Fibroblast of peridontal ligament (primary cell): Measurements from ENCODE around the gene CDC25A.

Experiments
- DNase-seq: peaks from one replicate; pipeline ENCODE4 v3.0.0-alpha.2; 2010; ENCODE audit errors: extremely low read depth

Gene CDC25A

DNA sequence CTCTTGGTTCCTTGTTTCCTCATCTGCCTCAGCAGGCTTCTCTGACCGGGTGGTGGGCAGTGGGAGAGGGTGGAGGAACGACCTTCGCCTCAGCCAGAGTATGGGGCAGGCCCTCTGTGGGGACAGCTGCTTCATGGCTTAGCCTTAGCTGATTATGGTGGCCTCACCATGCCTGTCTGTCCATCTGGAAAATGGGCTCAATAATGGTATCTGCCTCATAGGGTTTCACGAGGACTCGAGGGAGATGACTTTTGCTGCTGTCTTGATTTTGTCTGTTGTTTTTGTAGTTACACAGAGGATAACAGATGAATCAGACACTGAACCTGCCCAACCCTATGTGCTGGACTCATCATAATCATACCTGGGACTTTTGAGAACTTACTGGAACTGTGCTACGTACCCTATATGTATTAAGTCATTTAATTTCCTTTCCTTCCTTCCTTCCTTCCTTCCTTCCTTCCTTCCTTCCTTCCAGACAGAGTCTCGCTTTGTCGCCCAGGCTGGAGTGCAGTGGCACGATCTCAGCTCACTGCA is 46.5 kb downstream of the CDC25A start:
- no peak for DNase-seq

DNA sequence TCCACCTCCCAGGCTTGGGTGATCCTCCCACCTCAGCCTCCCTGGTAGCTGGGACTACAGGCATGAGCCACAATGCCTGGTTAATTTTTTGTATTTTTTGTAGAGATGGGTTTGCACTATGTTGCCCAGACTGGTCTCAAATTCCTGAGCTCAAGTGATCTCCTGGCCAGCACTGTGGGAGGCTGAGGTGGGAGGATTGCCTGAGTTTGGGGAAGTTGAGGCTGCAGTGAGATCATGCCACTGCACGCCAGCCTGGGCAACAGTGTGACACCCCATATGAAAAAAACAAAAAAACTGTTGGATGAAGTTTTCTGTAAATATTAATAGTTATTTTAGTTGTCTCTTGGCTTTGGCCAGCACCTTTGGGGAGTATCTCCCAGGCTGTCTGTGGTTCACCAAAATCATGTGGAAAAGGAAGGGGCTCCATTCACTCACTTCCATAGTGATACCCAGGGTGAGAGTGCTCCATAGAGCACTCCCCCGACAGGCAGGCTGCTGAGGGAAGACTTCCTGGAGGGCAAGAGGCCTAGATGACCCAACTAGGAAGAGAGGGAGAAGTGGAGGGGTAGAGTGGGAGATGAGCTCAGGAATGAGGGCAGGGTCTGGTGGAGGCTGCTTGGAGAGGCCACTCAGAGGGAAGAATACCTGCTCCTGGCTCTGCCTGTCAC is 47.1 kb downstream of the CDC25A start:
- no peak for DNase-seq

DNA sequence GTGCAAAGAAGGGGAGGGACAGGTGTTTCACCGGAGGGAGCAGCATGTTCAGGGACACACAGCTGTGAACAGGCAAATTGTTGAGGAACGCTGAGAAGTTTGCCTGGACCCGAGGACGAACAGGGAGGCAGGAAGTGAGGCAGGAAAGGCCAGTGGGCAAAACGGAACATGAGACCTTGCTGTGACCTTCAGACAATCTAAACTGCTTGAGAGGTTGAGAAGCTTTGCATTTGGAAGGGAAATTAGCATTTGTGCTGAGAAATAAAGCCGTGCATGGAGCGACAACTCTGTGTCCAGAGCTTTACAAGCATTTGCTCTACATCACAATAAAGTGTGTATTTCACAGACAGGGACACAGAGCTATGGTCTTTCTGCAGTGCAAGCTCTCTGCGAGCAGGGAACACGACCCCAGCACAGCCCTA is 47.9 kb downstream of the CDC25A start:
- DNase-seq: no peak

DNA sequence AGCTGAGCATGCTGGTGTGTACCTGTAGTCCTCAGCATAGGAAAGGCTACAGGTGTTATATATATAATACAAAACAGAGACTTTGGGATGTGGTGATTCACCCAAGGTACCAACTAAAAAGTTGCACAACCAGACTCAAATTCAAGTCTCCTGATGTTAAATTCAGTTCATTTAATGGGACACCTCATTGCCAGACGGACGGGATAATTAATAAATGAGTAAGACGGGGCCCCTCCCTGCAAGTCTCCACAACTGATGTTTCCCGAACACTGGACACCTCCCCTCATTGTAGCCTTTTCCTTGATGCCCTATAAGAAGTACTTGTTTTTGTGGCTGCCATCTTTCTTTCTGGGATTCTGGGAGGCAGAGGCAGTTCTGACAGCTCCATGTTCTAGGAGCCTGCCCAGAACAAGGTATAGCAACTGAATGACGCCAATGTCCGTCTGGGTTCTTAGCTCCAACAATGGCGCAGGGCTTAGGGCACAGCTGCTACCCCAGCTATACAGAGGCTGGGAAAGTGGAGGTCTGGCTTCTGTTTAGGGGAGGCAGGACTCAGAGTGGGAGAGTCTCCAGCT is 50.7 kb downstream of the CDC25A start:
- no peak for DNase-seq

- no peak for DNase-seq
Observed at GRCh38 chr3:48135552-48136495, 52.4 kb downstream of the CDC25A start.

GRCh38 chr3:48130321-48130904 is 57.8 kb downstream of the CDC25A start:
- DNase-seq: peak; percentile 85

DNA sequence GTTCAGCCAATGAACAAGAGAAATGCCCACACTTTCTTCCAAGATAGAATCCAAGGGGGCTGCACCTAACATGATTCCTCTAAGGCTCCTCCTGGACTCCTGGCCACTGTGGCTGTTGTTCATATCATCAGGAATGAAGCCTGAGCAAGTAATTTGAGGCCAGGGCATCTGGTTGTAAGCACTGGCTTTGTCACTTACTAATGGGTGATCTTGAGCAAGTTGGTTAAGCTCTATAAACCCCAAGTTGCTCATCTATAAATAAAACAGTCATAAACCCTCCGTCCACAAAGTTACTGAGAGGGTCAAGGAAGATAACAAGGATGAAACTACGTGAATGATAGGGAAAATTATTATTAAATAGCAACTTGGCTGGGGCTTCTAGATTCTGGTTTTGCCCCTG is 58.3 kb downstream of the CDC25A start:
- DNase-seq: peak; percentile 50

GRCh38 chr3:48128774-48129173 is 59.4 kb downstream of the CDC25A start:
- no peak for DNase-seq

- DNase-seq: no peak
Observed at GRCh38 chr3:48125886-48126622, 62.2 kb downstream of the CDC25A start.

- peak; percentile 99 for DNase-seq
Observed at GRCh38 chr3:48125013-48125705, 63.1 kb downstream of the CDC25A start.

DNA sequence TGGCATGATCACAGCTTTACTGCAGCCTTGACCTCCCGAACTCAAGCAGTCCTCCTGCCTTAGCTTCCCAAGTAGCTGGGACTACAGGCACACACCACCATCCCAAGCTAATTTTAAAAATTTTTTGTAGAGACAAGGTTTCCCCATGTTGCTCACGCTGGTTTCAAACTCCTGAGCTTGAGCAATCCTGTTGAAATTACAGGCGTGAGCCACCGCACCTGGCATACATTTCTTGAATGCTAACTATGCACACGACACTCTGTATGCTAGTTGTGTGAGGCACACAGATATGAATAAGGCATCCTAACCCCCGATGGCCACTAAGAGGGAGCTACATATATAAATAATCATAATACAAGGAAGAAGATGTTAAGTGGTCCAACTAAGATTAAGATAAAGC is 64.9 kb downstream of the CDC25A start:
- DNase-seq: no peak

- no peak for DNase-seq
Observed at GRCh38 chr3:48122504-48122903, 65.7 kb downstream of the CDC25A start.

GRCh38 chr3:48120223-48120622 is 68.0 kb downstream of the CDC25A start:
- no peak for DNase-seq

- peak; percentile 81 for DNase-seq
Observed at GRCh38 chr3:48119505-48120193, 68.6 kb downstream of the CDC25A start.

DNA sequence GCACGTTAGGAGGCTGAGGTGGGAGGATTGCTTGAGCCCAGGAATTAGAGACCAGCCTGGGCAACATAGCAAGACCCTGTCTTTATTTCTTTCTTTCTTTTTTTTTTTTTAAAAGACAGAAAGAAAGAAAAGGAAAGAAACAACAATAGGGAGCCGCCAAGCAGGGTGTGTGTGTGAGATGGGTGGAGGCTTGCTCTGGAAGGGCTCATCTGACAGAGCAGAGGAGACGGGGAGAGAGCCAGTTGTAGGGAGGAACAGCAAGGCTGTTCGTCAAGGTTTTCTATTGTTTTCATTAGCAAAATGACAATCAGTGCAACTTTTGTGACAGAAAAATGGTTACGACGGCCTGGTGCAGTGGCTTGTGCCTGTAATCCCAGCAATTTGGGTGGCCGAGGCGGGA is 69.3 kb downstream of the CDC25A start:
- DNase-seq: no peak

GRCh38 chr3:48118322-48118721 is 69.9 kb downstream of the CDC25A start:
- no peak for DNase-seq

DNA sequence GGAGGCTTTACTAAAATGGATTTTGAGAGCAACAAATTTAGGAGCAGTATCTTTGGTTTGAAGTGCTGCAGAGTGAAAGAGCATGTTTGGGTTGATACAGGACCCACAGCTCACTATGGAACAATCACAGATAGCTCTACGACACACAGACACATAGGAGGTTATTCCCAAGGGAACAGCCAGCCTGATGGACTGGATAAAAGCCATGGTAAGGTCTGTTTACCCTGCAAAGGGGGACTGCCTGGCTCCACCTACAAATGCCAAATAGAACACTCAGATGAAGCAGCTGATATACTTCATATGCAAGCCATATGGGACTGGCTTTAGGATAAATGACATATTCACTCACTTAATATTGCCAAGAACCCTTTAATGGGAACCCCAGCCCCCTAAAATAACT is 75.4 kb downstream of the CDC25A start:
- DNase-seq: peak; percentile 20

DNA sequence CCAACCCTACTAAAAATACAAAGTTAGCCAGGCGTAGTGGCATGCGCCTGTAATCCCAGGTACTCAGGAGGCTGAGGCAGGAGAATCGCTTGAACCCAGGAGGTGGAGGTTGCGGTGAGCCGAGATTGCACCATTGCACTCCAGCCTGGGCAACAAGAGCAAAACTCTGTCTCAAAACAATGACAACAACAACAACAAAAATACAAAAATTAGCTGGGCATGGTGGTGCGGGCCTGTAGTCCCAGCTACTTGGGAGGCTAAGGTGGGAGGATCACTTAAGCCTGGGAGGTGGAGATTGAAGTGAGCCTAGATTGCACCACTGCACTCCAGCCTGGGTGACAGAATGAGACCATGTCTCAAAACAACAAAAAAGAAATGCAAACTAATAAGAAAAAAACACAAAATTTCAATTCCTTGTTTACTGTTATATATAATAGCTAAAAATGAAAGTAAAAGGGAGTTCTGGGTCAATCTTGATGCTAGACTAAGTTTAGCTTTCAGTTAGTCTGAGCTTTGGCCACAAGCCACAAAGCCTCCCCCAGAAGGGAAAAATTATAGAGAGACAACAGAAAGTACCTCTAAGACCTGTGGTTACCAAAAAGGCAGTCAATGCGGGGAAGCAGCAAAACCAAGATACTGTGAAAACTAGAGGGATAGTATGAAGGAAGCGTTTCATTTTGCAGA is 76.0 kb downstream of the CDC25A start:
- DNase-seq: peak; percentile 36

DNA sequence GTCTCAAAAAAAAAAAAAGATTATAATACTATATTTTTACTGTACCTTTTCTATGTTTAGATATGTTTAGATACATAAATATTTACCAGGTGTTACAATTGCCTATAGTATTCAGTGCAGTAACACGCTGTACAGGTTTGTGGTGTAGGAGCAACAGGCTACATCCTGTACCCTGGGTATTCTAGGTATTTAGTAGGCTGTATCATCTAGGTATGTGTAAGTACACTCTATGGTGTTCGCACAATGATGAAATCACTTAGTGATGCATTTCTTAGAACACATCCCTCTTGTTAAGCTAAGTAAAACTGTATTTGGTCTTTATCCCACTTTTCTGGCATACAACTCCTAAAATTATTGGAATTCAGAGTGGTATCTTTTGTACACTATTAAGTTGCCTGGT is 77.8 kb downstream of the CDC25A start:
- DNase-seq: no peak

GRCh38 chr3:48107227-48107626 is 81.0 kb downstream of the CDC25A start:
- DNase-seq: no peak
